Panc1 (cell line): Measurements from ENCODE around the gene ZNF335. TPM values are rescaled to one million over a fixed set of nuclear protein-coding genes. Genes with fewer than 3 reads are reported as not detected.

Experiments
- ATAC-seq: fragments of 200-7000 bp; cut with Tn5 transposase; 2 replicates; pipeline ENCODE4 v1.9.1; 2020; ENCODE audit warnings: mild to moderate bottlenecking, moderate library complexity
- BruUV-seq: library from RNA; stranded (reverse); fragments of 400-500 nt; replicated peaks from 2 replicates; lab custom pipeline; 2021; lab: Mats Ljungman, UMichigan
- CTCF ChIA-PET: fragments of 300-600 bp; sonication (Branson Sonifier 250); formaldehyde crosslinking; loops from one replicate; lab custom pipeline; 2022; ENCODE audit warnings: antibody characterized with exemption; lab: Charles Lee
- POLR2A ChIA-PET: fragments of 300-600 bp; sonication (Branson Sonifier 250); formaldehyde crosslinking; loops from one replicate; lab custom pipeline; 2022; ENCODE audit warnings: antibody characterized with exemption; lab: Charles Lee
- DNase-seq: peaks from one replicate; pipeline ENCODE4 v3.0.0-alpha.2; 2010; ENCODE audit warnings: low read depth, low spot score
- H3K27ac ChIP-seq: 2 replicates; pipeline ENCODE4 v1.5.1; 2011; ENCODE audit warnings: mild to moderate bottlenecking, low read length, inconsistent platforms
- H3K27me3 ChIP-seq: fragments of 200-500 bp; sonication (Bioruptor generic); 2 replicates; pipeline ENCODE4 v1.6.0; 2014; ENCODE audit warnings: low read length, inconsistent platforms; ENCODE audit not compliant: control insufficient read depth, insufficient read depth
- H3K36me3 ChIP-seq: fragments of 200-500 bp; sonication (Bioruptor generic); 2 replicates; pipeline ENCODE4 v1.5.1; 2014; ENCODE audit warnings: inconsistent platforms, mild to moderate bottlenecking, low read length, moderate library complexity; ENCODE audit not compliant: control insufficient read depth, insufficient read depth
- H3K4me1 ChIP-seq: 2 replicates; pipeline ENCODE4 v1.5.1; 2011; ENCODE audit warnings: inconsistent platforms, mild to moderate bottlenecking, low read length, moderate library complexity; ENCODE audit not compliant: control insufficient read depth, insufficient read depth
- H3K4me3 ChIP-seq, 2 experiments: 2 replicates each; pipeline ENCODE4 v1.5.1; 2011 to 2012; ENCODE audit warnings: low read depth in 2 of 2, low read length in 2 of 2, mild to moderate bottlenecking in 2 of 2, inconsistent platforms in 1 of 2, moderate library complexity in 1 of 2
- H3K9me3 ChIP-seq: fragments of 200-500 bp; sonication (Bioruptor generic); 2 replicates; pipeline ENCODE4 v1.5.1; 2014; ENCODE audit warnings: low read depth, mild to moderate bottlenecking, inconsistent platforms, low read length, moderate library complexity; ENCODE audit not compliant: control insufficient read depth, insufficient read depth
- CTCF ChIP-seq: fragments of 450-650 bp; IDR thresholded peaks from 2 replicates; pipeline ENCODE4 v1.5.1; 2017; ENCODE audit warnings: mild to moderate bottlenecking
- POLR2AphosphoS5 ChIP-seq: IDR thresholded peaks from 2 replicates; pipeline ENCODE4 v1.6.1; 2012; ENCODE audit warnings: mild to moderate bottlenecking, low read depth, low read length, moderate library complexity
- REST ChIP-seq, 2 experiments: IDR thresholded peaks; 2 replicates each; pipeline ENCODE4 v1.6.1; 2011 to 2012; ENCODE audit warnings: low read depth in 2 of 2, control low read depth in 1 of 2, low read length in 1 of 2, mild to moderate bottlenecking in 1 of 2, moderate library complexity in 1 of 2; ENCODE audit not compliant: insufficient read depth in 1 of 2
- SIN3A ChIP-seq: IDR thresholded peaks from 2 replicates; pipeline ENCODE4 v1.6.1; 2012; ENCODE audit warnings: low read depth, mild to moderate bottlenecking, low read length, moderate library complexity, borderline replicate concordance; ENCODE audit not compliant: insufficient read depth
- TCF7L2 ChIP-seq: IDR thresholded peaks from 2 replicates; pipeline ENCODE4 v1.6.1; 2011; ENCODE audit warnings: mild to moderate bottlenecking, low read depth, low read length, inconsistent platforms
- in situ Hi-C: cut with HindIII; loops from 2 replicates; pipeline ENCODE4 v1.10.0; 2016; ENCODE audit warnings: low sequenced_read_pairs, low pct_unique_long_range_greater_than_20kb
- intact Hi-C: fragments of 100-400 bp; cut with micrococcal nuclease; formaldehyde crosslinking; loops from one replicate; pipeline ENCODE4 v1.10.0; 2022; ENCODE audit not compliant: unreplicated experiment
- total RNA-seq: library from RNA; stranded (reverse); gene quantifications from one replicate; pipeline ENCODE4 v1.2.1, GENCODE V29; 2021; ENCODE audit not compliant: unreplicated experiment

ZNF335 gene
- total RNA-seq, 1 experiment from 2014 or later = 31.1 TPM

GRCh38 chr20:46018611-46019010 is 46.6 kb upstream of the ZNF335 start:
- BruUV-seq = no TSS peak
- in situ Hi-C loops = no loop called here
- Histone ChIP-seq H3K4me1 (no peaks in the 10 kb centered on the region; the same call in 1 of the 2 replicates), H3K27me3 (0 out of 2 replicates have a peak, but pooled peaks cover 2% of the 10 kb centered on the region), H3K4me3 (no peak overlapping the region), H3K9me3 (no peaks in the 10 kb centered on the region), H3K36me3 (no peaks in the 10 kb centered on the region), H3K27ac (no peak overlapping the region)
- CTCF ChIA-PET = no interaction called here
- intact Hi-C loops = no loop called here
- POLR2A ChIA-PET = no interaction called here
- no peak for TF ChIP-seq CTCF
- TF ChIP-seq TCF7L2 = no peak
- no peak for TF ChIP-seq SIN3A
- no peak for TF ChIP-seq POLR2AphosphoS5
- TF ChIP-seq REST (IDR thresholded peaks at IDR 0.05; ENCODE audit: insufficient read depth in 1 of 2, low read depth in 2 of 2, low read length in 1 of 2) = no peak
- no peak for DNase-seq
- ATAC-seq = no peak

GRCh38 chr20:46018112-46018511 is 46.1 kb upstream of the ZNF335 start:
- ChIA-PET CTCF (no interaction called here), POLR2A (no interaction called here)
- Histone ChIP-seq H3K9me3 (no peaks in the 10 kb centered on the region), H3K4me1 (no peaks in the 10 kb centered on the region; the same call in 1 of the 2 replicates), H3K36me3 (no peaks in the 10 kb centered on the region), H3K27me3 (peaks cover 2% of the 10 kb centered on the region; the same call in 1 of the 2 replicates), H3K27ac (no peak overlapping the region), H3K4me3 (no peak overlapping the region)
- TF ChIP-seq SIN3A (no peak), CTCF (no peak), REST (IDR thresholded peaks at IDR 0.05; ENCODE audit: insufficient read depth in 1 of 2, low read depth in 2 of 2, low read length in 1 of 2) (no peak), TCF7L2 (no peak), POLR2AphosphoS5 (no peak)
- in situ Hi-C loops = no loop called here
- no TSS peak for BruUV-seq
- ATAC-seq (no peak), DNase-seq (no peak)
- intact Hi-C loops = no loop called here
